Peyer's patch (tissue), 4 donors: ENCODE data around the gene GALNT8.

Experiments
- CTCF ChIP-seq, 6 experiments: fragments of 450-650 bp in 4 of 6; fragments of 200-600 bp in 2 of 6; sonication (generic) in 1 of 6; IDR thresholded peaks; one replicate each; pipeline ENCODE4 v1.5.1; 2017 to 2019; ENCODE audit warnings: antibody characterized with exemption in 6 of 6, mild to moderate bottlenecking in 3 of 6, moderate library complexity in 1 of 6
- POLR2A ChIP-seq, 2 donors: fragments of 450-650 bp; IDR thresholded peaks; one replicate each; pipeline ENCODE4 v1.5.1; 2017; ENCODE audit warnings: antibody characterized with exemption in 2 of 2, mild to moderate bottlenecking in 2 of 2, moderate library complexity in 2 of 2

- TF ChIP-seq CTCF (IDR thresholded peaks at IDR 0.05) (no peak), POLR2A (IDR thresholded peaks at IDR 0.05) (no peak)
Measured at GRCh38 chr12:4717806-4718205, 2.4 kb upstream of the GALNT8 start.
